Psoas muscle (tissue), 8 donors: ENCODE results near the gene LTBR. TPM values are rescaled to one million over a fixed set of nuclear protein-coding genes. Genes with fewer than 3 reads are reported as not detected.

Experiments used
- ATAC-seq, 4 donors: fragments of 200-7000 bp; cut with Tn5 transposase; one replicate each; pipeline ENCODE4 v1.9.1; 2020; ENCODE audit warnings: moderate library complexity in 3 of 4, mild to moderate bottlenecking in 2 of 4
- DNase-seq, 2 donors: peaks; one replicate each; pipeline ENCODE4 v3.0.0-alpha.2; 2020
- H3K27ac ChIP-seq: fragments of 200-600 bp; one replicate; pipeline ENCODE4 v1.8.0; 2022
- H3K27me3 ChIP-seq, 3 donors: fragments of 200-600 bp in 1 of 3; one replicate each; pipeline versions ENCODE4 v1.6.1 to v1.8.0; 2013 to 2022; ENCODE audit warnings: low read length in 2 of 3, mild to moderate bottlenecking in 2 of 3, moderate library complexity in 1 of 3; ENCODE audit not compliant: insufficient read depth in 3 of 3
- H3K36me3 ChIP-seq, 2 donors: fragments of 200-600 bp in 1 of 2; one replicate each; pipeline versions ENCODE4 v1.6.1 to v1.8.0; 2013 to 2022; ENCODE audit warnings: low read depth in 1 of 2, mild to moderate bottlenecking in 1 of 2, moderate library complexity in 1 of 2; ENCODE audit not compliant: insufficient read depth in 1 of 2
- H3K4me1 ChIP-seq: fragments of 200-600 bp; one replicate; pipeline ENCODE4 v1.8.0; 2022
- H3K4me3 ChIP-seq: fragments of 200-600 bp; one replicate; pipeline ENCODE4 v1.8.0; 2022; ENCODE audit warnings: mild to moderate bottlenecking
- H3K9me3 ChIP-seq: fragments of 200-600 bp; one replicate; pipeline ENCODE4 v1.8.0; 2022
- CTCF ChIP-seq: fragments of 200-600 bp; IDR thresholded peaks from one replicate; pipeline ENCODE4 v1.8.0; 2022; ENCODE audit warnings: antibody characterized with exemption
- WGBS, 3 donors: extraction: QIAGEN DNeasy Blood & Tissue Kit; methylation state at CpG; one replicate each; pipeline versions ENCODE4 v1.1.6 to v1.1.7; 2013; 5-methylcytosine and 5-hydroxymethylcytosine counted together
- intact Hi-C, 2 donors: fragments of 100-400 bp; cut with DNase I; formaldehyde crosslinking; loops; one replicate each; pipeline versions ENCODE4 v1.11.0 to v1.14.2; 2022
- polyA plus RNA-seq, 3 donors: library from polyadenylated mRNA; stranded (reverse); fragments of 200-250 nt; gene quantifications; one replicate each; pipeline ENCODE4 v1.2.3, GENCODE V29; 2013
- total RNA-seq, 4 donors: library from RNA; stranded (reverse); fragmentation: NEBNext Ultra II Directional in 2 of 4; extraction: Animal tissue kit (Norgen Biotek cat#: 25700) in 2 of 4; gene quantifications; one replicate each; pipeline versions ENCODE4 v1.2.1 to v1.2.4, GENCODE V29; 2021 to 2023
- donor health status: healthy with polysubstance abuse.
- donor health status: DM: no; HTN: no; CAD: no; lungs with moderate emphysema.
- donor health status: Bipolar disorder and iron deficiency.
- donor health status: healthy.
- donor health status: DM: yes; HTN: yes; CAD: no.
- donor health status: DM: no; HTN: no; CAD: no.
- donor health status: DM: no; HTN: no; CAD: no.
- donor health status: DM: yes; HTN: yes; CAD: no.

Gene LTBR
- total and polyA plus RNA-seq, 7 donors, result 15.3 to 38.8 (median 34.5) TPM

- Histone ChIP-seq H3K4me3 (no peak overlapping the region), H3K4me1 (peaks cover 8% of the 10 kb centered on the region), H3K27ac (peak overlapping the region; percentile 54), H3K36me3 (no peaks in the 10 kb centered on the region), H3K27me3 (no peaks in the 10 kb centered on the region), H3K9me3 (no peaks in the 10 kb centered on the region)
- intact Hi-C loops, result loop anchor here (1.0 to 5.0 kb wide), 4 partner anchors 41 to 114 kb away; no protein-coding TSS in a partner anchor
- 3 to 5% (median 3%) methylated on average over 9 of the region's 9 CpGs for WGBS, 3 donors
- ATAC-seq (peak; percentile 98 to 99 (median 98)), DNase-seq (peak; percentile 86 to 91)
- TF ChIP-seq CTCF, result peak; percentile 87
Measured at GRCh38 chr12:6423267-6424007, 39.5 kb downstream of the LTBR start.

GRCh38 chr12:6424008-6424347, 40.0 kb downstream of the LTBR start:
- intact Hi-C loops, result loop anchor here (1.0 to 5.0 kb wide), 2 partner anchors 41 to 113 kb away; no protein-coding TSS in a partner anchor
- 35 to 61% (median 36%) methylated on average over 6 of the region's 6 CpGs for WGBS, 3 donors
- Histone ChIP-seq H3K4me1 (peaks cover 8% of the 10 kb centered on the region), H3K4me3 (no peak overlapping the region), H3K27ac (peak overlapping the region; percentile 54), H3K36me3 (no peaks in the 10 kb centered on the region), H3K27me3 (no peaks in the 10 kb centered on the region), H3K9me3 (no peaks in the 10 kb centered on the region)
- ATAC-seq, result peak in 2 of 4 donors; percentile 28 to 35
- DNase-seq, result no peak
- TF ChIP-seq CTCF, result no peak

GRCh38 chr12:6424866-6425265, 40.9 kb downstream of the LTBR start:
- H3K36me3 ChIP-seq, result no peaks in the 10 kb centered on the region
- no peaks in the 10 kb centered on the region for H3K27me3 ChIP-seq
- H3K27ac ChIP-seq, result no peak overlapping the region
- H3K4me1 ChIP-seq, result peaks cover 11% of the 10 kb centered on the region
- no peak for TF ChIP-seq CTCF
- DNase-seq (no peak), ATAC-seq (no peak)
- intact Hi-C loops, result loop anchor here (1.0 to 5.0 kb wide), 2 partner anchors 40 to 112 kb away; no protein-coding TSS in a partner anchor
- no peaks in the 10 kb centered on the region for H3K9me3 ChIP-seq
- 54 to 81% (median 72%) methylated on average over 8 of the region's 8 CpGs for WGBS, 3 donors
- H3K4me3 ChIP-seq, result no peak overlapping the region

DNA sequence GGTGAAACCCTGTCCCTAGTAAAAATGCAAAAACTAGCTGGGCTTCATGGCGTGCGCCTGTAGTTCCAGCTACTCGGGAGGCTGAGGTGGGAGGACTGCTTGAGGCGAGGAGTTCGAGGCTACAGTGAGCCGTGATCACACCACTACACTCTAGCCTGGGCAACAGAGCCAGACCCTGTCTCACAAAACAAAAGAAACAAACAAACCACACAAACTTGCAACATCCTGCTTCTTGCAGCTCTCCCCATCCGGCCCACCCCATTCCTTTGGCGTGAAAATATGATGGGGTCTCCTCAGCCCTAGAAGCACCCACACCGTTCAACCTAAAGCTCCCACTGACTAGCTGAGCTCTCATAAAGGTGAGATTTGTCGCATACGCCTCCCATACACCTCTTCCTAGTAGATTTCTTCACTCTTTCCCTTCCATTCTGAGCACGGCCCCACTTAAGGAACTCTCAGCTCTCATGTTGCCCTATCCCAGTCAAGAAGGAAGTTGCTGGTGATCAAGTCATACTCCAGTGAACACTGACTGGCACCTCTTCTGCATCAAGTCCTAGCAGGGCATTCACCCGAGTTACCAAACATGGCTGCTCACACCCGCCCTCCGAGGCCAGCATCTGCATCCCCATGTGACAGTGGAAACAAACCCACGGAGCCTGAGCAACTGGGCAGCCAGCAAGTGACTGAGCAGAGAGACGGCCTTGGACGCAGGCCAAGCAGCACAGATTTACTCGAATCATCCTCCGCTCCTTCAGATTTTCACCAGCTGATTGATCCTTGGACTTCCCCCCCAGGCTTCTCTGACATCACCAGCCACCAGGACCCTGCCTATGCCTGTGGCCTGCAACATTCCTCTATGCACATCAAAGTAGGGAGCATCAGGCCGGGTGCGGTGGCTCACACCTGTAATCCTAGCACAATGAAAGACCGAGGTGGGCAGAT, 41.9 kb downstream of the LTBR start:
- Histone ChIP-seq H3K36me3 (no peaks in the 10 kb centered on the region), H3K9me3 (no peaks in the 10 kb centered on the region), H3K27ac (no peak overlapping the region), H3K27me3 (no peaks in the 10 kb centered on the region), H3K4me3 (no peak overlapping the region), H3K4me1 (peaks cover 21% of the 10 kb centered on the region)
- WGBS, 3 donors, result 80 to 82% (median 81%) methylated on average over 23 of the region's 23 CpGs
- no peak for TF ChIP-seq CTCF
- ATAC-seq (no peak), DNase-seq (peak in 1 of 2 donors; percentile 28)
- intact Hi-C loops, result no loop called here
